HepG2 (cell line): ENCODE measurements around the gene ZNF341. TPM values are rescaled to one million over a fixed set of nuclear protein-coding genes. Genes with fewer than 3 reads are reported as not detected.

ENCODE experiments used
- BORCS8-MEF2B ChIP-seq: sonication (generic); formaldehyde crosslinking; IDR thresholded peaks from 2 replicates; pipeline ENCODE4 v1.8.0; 2022; ENCODE audit warnings: mild to moderate bottlenecking, missing genetic modification reagents
- CHCHD3 ChIP-seq: sonication (generic); formaldehyde crosslinking; IDR thresholded peaks from 2 replicates; pipeline ENCODE4 v1.8.0; 2022; ENCODE audit warnings: mild to moderate bottlenecking, missing genetic modification reagents, moderate library complexity
- ELF3 ChIP-seq: IDR thresholded peaks from 2 replicates; pipeline ENCODE4 v1.6.1; 2016; ENCODE audit warnings: missing genetic modification reagents, missing compliant biosample characterization
- ISL2 ChIP-seq: sonication (generic); formaldehyde crosslinking; IDR thresholded peaks from 2 replicates; pipeline ENCODE4 v1.5.0; 2020; ENCODE audit warnings: missing genetic modification reagents
- JARID2 ChIP-seq: sonication (generic); formaldehyde crosslinking; IDR thresholded peaks from 2 replicates; pipeline ENCODE4 v1.8.1; 2023; ENCODE audit warnings: missing genetic modification reagents, inconsistent platforms; ENCODE audit not compliant: insufficient replicate concordance
- KLF16 ChIP-seq, 2 experiments: sonication (generic) in 1 of 2; formaldehyde crosslinking in 1 of 2; IDR thresholded peaks; 2 replicates each; pipeline versions ENCODE4 v1.6.1 to v1.8.0; 2016 to 2023; ENCODE audit warnings: missing genetic modification reagents in 2 of 2, missing compliant biosample characterization in 1 of 2
- LCORL ChIP-seq, 2 experiments: fragments of 450-650 bp in 1 of 2; sonication (generic) in 1 of 2; formaldehyde crosslinking in 1 of 2; IDR thresholded peaks; 2 replicates each; pipeline versions ENCODE4 v1.5.0 to v1.6.1; 2017 to 2020; ENCODE audit warnings: antibody characterized with exemption in 1 of 2, missing genetic modification reagents in 1 of 2
- MAX ChIP-seq: IDR thresholded peaks from 2 replicates; pipeline ENCODE4 v1.6.1; 2012; ENCODE audit warnings: inconsistent platforms
- NR2F1 ChIP-seq, 2 experiments: fragments of 450-650 bp in 1 of 2; formaldehyde crosslinking in 1 of 2; IDR thresholded peaks; 2 replicates each; pipeline versions ENCODE4 v1.5.0 to v1.6.1; 2016 to 2020; ENCODE audit warnings: mild to moderate bottlenecking in 1 of 2, missing compliant biosample characterization in 1 of 2, missing genetic modification reagents in 1 of 2, moderate library complexity in 1 of 2
- PBX2 ChIP-seq: IDR thresholded peaks from 2 replicates; pipeline ENCODE4 v1.6.1; 2016; ENCODE audit warnings: control low read depth
- SAP130 ChIP-seq: IDR thresholded peaks from 2 replicates; pipeline ENCODE4 v1.6.1; 2016; ENCODE audit warnings: low read depth
- SKI ChIP-seq: fragments of 450-650 bp; IDR thresholded peaks from one replicate; pipeline ENCODE4 v1.6.1; 2018; ENCODE audit warnings: mild to moderate bottlenecking; ENCODE audit not compliant: partially characterized antibody
- ZNF34 ChIP-seq: sonication (generic); formaldehyde crosslinking; IDR thresholded peaks from 2 replicates; pipeline ENCODE4 v1.4.0; 2020; ENCODE audit warnings: mild to moderate bottlenecking, missing genetic modification reagents, borderline replicate concordance
- ZNF652 ChIP-seq: IDR thresholded peaks from 2 replicates; pipeline ENCODE4 v1.6.1; 2016; ENCODE audit warnings: low read depth, borderline replicate concordance
- polyA plus RNA-seq, 8 experiments: library from polyadenylated mRNA; depleted of rRNA in 3 of 8; stranded (reverse) in 7 of 8; unstranded in 1 of 8; fragments of >200 nt; fragmentation: Illumina TruSeq in 4 of 8; extraction: Trizol in 4 of 8; gene quantifications; 2 replicates each; pipeline versions ENCODE4 v1.2.1 to v1.2.3, GENCODE V29; 2011 to 2016; ENCODE audit warnings: low read depth in 4 of 8, missing spikeins in 1 of 8, mixed read lengths in 1 of 8; ENCODE audit not compliant: insufficient read depth in 1 of 8
- total RNA-seq, 5 experiments: library from RNA; depleted of rRNA; stranded (reverse); fragments of >200 nt; fragmentation: Illumina TruSeq; extraction: Trizol; gene quantifications; 2 replicates each; pipeline ENCODE4 v1.2.3, GENCODE V29; 2016; ENCODE audit warnings: low read depth in 1 of 5
- TF ChIP-seq, protein P1 (sequence below): sonication (generic); formaldehyde crosslinking; IDR thresholded peaks from 2 replicates; pipeline ENCODE4 v1.5.1; 2020; ENCODE audit warnings: mild to moderate bottlenecking, missing genetic modification reagents, borderline replicate concordance
- TF ChIP-seq, protein P2 (sequence below): sonication (generic); formaldehyde crosslinking; IDR thresholded peaks from 2 replicates; pipeline ENCODE4 v1.8.0; 2022; ENCODE audit warnings: mild to moderate bottlenecking, missing genetic modification reagents
- TF ChIP-seq, protein P3 (sequence below): IDR thresholded peaks from 2 replicates; pipeline ENCODE4 v1.6.1; 2016; ENCODE audit warnings: mild to moderate bottlenecking

ZNF341 gene
- total and polyA plus RNA-seq, 2 of the 13 experiments (the other 11 are each of a cell fraction or from before 2014, with no cell fraction given) = 1.1 to 2.2 TPM

- TF ChIP-seq SKI = peak; percentile 31
- peak; percentile 79 for TF ChIP-seq PBX2 (CRISPR knock-in tag)
- TF ChIP-seq ELF3 = peak; percentile 44; the same call in 1 of the 2 replicates
- TF ChIP-seq ZNF652 (CRISPR knock-in tag) = no peak
- peak; percentile 27; the same call in 1 of the 2 replicates for TF ChIP-seq MAX
- TF ChIP-seq, protein P1, sequence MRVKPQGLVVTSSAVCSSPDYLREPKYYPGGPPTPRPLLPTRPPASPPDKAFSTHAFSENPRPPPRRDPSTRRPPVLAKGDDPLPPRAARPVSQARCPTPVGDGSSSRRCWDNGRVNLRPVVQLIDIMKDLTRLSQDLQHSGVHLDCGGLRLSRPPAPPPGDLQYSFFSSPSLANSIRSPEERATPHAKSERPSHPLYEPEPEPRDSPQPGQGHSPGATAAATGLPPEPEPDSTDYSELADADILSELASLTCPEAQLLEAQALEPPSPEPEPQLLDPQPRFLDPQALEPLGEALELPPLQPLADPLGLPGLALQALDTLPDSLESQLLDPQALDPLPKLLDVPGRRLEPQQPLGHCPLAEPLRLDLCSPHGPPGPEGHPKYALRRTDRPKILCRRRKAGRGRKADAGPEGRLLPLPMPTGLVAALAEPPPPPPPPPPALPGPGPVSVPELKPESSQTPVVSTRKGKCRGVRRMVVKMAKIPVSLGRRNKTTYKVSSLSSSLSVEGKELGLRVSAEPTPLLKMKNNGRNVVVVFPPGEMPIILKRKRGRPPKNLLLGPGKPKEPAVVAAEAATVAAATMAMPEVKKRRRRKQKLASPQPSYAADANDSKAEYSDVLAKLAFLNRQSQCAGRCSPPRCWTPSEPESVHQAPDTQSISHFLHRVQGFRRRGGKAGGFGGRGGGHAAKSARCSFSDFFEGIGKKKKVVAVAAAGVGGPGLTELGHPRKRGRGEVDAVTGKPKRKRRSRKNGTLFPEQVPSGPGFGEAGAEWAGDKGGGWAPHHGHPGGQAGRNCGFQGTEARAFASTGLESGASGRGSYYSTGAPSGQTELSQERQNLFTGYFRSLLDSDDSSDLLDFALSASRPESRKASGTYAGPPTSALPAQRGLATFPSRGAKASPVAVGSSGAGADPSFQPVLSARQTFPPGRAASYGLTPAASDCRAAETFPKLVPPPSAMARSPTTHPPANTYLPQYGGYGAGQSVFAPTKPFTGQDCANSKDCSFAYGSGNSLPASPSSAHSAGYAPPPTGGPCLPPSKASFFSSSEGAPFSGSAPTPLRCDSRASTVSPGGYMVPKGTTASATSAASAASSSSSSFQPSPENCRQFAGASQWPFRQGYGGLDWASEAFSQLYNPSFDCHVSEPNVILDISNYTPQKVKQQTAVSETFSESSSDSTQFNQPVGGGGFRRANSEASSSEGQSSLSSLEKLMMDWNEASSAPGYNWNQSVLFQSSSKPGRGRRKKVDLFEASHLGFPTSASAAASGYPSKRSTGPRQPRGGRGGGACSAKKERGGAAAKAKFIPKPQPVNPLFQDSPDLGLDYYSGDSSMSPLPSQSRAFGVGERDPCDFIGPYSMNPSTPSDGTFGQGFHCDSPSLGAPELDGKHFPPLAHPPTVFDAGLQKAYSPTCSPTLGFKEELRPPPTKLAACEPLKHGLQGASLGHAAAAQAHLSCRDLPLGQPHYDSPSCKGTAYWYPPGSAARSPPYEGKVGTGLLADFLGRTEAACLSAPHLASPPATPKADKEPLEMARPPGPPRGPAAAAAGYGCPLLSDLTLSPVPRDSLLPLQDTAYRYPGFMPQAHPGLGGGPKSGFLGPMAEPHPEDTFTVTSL (CRISPR knock-in tag) = peak; percentile 75
- TF ChIP-seq KLF16 (CRISPR knock-in tag; IDR thresholded peaks at IDR 0.05) = peak in 1 of 2 experiments; percentile 44; a peak in 1 of 4 replicates
- 0 out of 2 replicates have a peak, but pooled peaks have one; percentile 27 for TF ChIP-seq CHCHD3 (CRISPR knock-in tag)
- TF ChIP-seq BORCS8-MEF2B = 0 out of 2 replicates have a peak, but pooled peaks have one; percentile 42
- TF ChIP-seq, protein P2, sequence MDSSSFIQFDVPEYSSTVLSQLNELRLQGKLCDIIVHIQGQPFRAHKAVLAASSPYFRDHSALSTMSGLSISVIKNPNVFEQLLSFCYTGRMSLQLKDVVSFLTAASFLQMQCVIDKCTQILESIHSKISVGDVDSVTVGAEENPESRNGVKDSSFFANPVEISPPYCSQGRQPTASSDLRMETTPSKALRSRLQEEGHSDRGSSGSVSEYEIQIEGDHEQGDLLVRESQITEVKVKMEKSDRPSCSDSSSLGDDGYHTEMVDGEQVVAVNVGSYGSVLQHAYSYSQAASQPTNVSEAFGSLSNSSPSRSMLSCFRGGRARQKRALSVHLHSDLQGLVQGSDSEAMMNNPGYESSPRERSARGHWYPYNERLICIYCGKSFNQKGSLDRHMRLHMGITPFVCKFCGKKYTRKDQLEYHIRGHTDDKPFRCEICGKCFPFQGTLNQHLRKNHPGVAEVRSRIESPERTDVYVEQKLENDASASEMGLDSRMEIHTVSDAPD (CRISPR knock-in tag) = peak; percentile 67; the same call in 1 of the 2 replicates
- TF ChIP-seq NR2F1 (CRISPR knock-in tag; IDR thresholded peaks at IDR 0.05) = peak; percentile 37; a peak in 1 of 4 replicates
- TF ChIP-seq JARID2 (CRISPR knock-in tag) = peak; percentile 48
- no peak for TF ChIP-seq LCORL (IDR thresholded peaks at IDR 0.05)
- 0 out of 2 replicates have a peak, but pooled peaks have one; percentile 33 for TF ChIP-seq LCORL (CRISPR knock-in tag; IDR thresholded peaks at IDR 0.05)
- TF ChIP-seq, protein P3, sequence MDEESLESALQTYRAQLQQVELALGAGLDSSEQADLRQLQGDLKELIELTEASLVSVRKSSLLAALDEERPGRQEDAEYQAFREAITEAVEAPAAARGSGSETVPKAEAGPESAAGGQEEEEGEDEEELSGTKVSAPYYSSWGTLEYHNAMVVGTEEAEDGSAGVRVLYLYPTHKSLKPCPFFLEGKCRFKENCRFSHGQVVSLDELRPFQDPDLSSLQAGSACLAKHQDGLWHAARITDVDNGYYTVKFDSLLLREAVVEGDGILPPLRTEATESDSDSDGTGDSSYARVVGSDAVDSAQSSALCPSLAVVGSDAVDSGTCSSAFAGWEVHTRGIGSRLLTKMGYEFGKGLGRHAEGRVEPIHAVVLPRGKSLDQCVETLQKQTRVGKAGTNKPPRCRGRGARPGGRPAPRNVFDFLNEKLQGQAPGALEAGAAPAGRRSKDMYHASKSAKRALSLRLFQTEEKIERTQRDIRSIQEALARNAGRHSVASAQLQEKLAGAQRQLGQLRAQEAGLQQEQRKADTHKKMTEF (CRISPR knock-in tag) = peak; percentile 52
- peak; percentile 32; the same call in 1 of the 2 replicates for TF ChIP-seq SAP130
- peak; percentile 60; the same call in 1 of the 2 replicates for TF ChIP-seq ISL2 (CRISPR knock-in tag)
- TF ChIP-seq ZNF34 = 0 out of 2 replicates have a peak, but pooled peaks have one; percentile 5
These were observed 93.8 kb downstream of the ZNF341 start (continued) for GRCh38 chr20:33825340-33826269.
